H1 (cell line): Measurements from ENCODE around the gene KCTD8. TPM values are rescaled to one million over a fixed set of nuclear protein-coding genes. Genes with fewer than 3 reads are reported as not detected.

Source experiments
- CHD1 ChIP-seq: IDR thresholded peaks from 2 replicates; pipeline ENCODE4 v1.6.1; 2012; ENCODE audit warnings: low read depth, low read length, improper control_type of control experiment
- KDM4A ChIP-seq: IDR thresholded peaks from one replicate; pipeline ENCODE4 v1.7.1; 2012; ENCODE audit warnings: low read depth, mild to moderate bottlenecking, moderate library complexity, low read length, inconsistent platforms; ENCODE audit not compliant: severe bottlenecking
- NRF1 ChIP-seq: IDR thresholded peaks from 2 replicates; pipeline ENCODE4 v1.6.1; 2011; ENCODE audit warnings: mild to moderate bottlenecking, low read depth, low read length, improper control_type of control experiment
- POLR2A ChIP-seq, 2 experiments: IDR thresholded peaks; 1 replicate in 1 of 2; 2 replicates in 1 of 2; pipeline ENCODE4 v1.6.1; 2011; ENCODE audit warnings: low read depth in 2 of 2, low read length in 2 of 2, mild to moderate bottlenecking in 2 of 2; ENCODE audit errors: control extremely low read depth in 1 of 2
- SIN3A ChIP-seq, 2 experiments: IDR thresholded peaks in 1 of 2; conservative IDR thresholded peaks in 1 of 2; 2 replicates each; pipeline ENCODE4 v1.6.1; 2011 to 2012; ENCODE audit warnings: low read length in 2 of 2, improper control_type of control experiment in 1 of 2, low read depth in 1 of 2, mild to moderate bottlenecking in 1 of 2
- TAF1 ChIP-seq: IDR thresholded peaks from 2 replicates; pipeline ENCODE4 v1.6.1; 2011; ENCODE audit warnings: mild to moderate bottlenecking, low read depth, low read length
- polyA plus RNA-seq, 7 experiments: library from polyadenylated mRNA; depleted of rRNA in 3 of 7; stranded (reverse) in 5 of 7; unstranded in 2 of 7; fragments of >200 nt in 5 of 7; fragments of 200-250 nt in 2 of 7; gene quantifications; 1 replicate in 5 of 7; 2 replicates in 1 of 7; 4 replicates in 1 of 7; pipeline versions ENCODE4 v1.2.1 to v1.2.3, GENCODE V29; 2011 to 2013; ENCODE audit warnings: missing spikeins in 2 of 7, mixed read lengths in 2 of 7
- total RNA-seq: library from RNA; stranded (reverse); fragmentation: NEBNext Ultra II Directional; extraction: Animal tissue kit (Norgen Biotek cat#: 25700); gene quantifications from 2 replicates; pipeline ENCODE4 v1.2.1, GENCODE V29; 2021

KCTD8 gene
- total and polyA plus RNA-seq, 2 of the 8 experiments (the other 6 are each of a cell fraction or from before 2014, with no cell fraction given), result 2.9 to 3.7 TPM

GRCh38 chr4:44186850-44187246, 261.8 kb downstream of the KCTD8 start (continued):
- no peak for TF ChIP-seq CHD1
- no peak for TF ChIP-seq TAF1
- TF ChIP-seq SIN3A (conservative IDR thresholded peaks at IDR 0.05 in 1 of 2, IDR thresholded peaks at IDR 0.05 in 1 of 2; ENCODE audit: low read depth in 1 of 2, low read length in 2 of 2), result no peak
- no peak for TF ChIP-seq KDM4A
- no peak for TF ChIP-seq POLR2A (IDR thresholded peaks at IDR 0.05; ENCODE audit: control extremely low read depth in 1 of 2, low read depth in 2 of 2, low read length in 2 of 2)
- TF ChIP-seq NRF1, result no peak
